Activated gamma-delta T cell (primary cell): ENCODE results near the gene SYCP2.
A peak's percentile ranks its signal among the peaks of the same experiment; 100 is the strongest.
"Not testable (repeated sequence)": the region's sequence is repeated elsewhere in the genome, so short reads cannot be mapped to it uniquely, and the experiment has no call there.

Experiments used
- DNase-seq: peaks from one replicate; lab custom pipeline; 2025; lab: John Stamatoyannopoulos, UW
- total RNA-seq, 2 donors: gene quantifications; one replicate each; lab custom pipeline; 2026; lab: John Stamatoyannopoulos, UW

Gene SYCP2, protein sequence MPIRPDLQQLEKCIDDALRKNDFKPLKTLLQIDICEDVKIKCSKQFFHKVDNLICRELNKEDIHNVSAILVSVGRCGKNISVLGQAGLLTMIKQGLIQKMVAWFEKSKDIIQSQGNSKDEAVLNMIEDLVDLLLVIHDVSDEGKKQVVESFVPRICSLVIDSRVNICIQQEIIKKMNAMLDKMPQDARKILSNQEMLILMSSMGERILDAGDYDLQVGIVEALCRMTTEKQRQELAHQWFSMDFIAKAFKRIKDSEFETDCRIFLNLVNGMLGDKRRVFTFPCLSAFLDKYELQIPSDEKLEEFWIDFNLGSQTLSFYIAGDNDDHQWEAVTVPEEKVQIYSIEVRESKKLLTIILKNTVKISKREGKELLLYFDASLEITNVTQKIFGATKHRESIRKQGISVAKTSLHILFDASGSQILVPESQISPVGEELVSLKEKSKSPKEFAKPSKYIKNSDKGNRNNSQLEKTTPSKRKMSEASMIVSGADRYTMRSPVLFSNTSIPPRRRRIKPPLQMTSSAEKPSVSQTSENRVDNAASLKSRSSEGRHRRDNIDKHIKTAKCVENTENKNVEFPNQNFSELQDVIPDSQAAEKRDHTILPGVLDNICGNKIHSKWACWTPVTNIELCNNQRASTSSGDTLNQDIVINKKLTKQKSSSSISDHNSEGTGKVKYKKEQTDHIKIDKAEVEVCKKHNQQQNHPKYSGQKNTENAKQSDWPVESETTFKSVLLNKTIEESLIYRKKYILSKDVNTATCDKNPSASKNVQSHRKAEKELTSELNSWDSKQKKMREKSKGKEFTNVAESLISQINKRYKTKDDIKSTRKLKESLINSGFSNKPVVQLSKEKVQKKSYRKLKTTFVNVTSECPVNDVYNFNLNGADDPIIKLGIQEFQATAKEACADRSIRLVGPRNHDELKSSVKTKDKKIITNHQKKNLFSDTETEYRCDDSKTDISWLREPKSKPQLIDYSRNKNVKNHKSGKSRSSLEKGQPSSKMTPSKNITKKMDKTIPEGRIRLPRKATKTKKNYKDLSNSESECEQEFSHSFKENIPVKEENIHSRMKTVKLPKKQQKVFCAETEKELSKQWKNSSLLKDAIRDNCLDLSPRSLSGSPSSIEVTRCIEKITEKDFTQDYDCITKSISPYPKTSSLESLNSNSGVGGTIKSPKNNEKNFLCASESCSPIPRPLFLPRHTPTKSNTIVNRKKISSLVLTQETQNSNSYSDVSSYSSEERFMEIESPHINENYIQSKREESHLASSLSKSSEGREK (N-terminal part only)
- 32.7 to 36.5 reads per million in 2 donors for total RNA-seq

DNA sequence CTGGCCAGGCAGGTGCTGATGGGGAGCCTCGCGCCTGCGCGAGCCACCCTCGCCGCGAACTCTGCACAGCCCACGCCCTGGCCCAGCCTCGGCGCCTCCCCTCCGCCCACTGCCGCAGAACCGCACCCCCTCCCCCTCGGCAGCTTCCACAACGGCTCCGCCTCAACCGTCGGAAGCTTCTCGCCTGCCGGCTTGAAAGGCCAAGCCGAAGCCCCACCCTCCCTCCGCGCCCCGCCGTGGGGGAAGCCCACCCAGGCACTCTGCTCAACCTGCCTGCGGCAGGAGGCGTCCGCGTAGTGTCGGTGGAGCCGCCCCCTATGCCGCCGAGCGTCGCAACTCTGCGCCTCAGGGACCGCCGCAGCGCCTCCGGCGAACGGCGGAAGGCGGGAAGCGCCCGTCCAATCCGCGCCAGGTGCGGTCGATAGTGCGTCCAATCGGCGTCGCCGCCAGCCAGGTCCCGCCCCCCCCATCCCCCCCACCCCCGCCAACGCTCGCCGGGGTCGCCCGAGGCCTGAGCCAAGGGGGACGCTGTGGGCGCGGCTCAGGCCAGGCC, at the start of gene SYCP2:
Gene SYCP2 (minus strand): TSS at position 342 of the 553 bp plus-strand sequence. CDS start 11,224 bp downstream, outside the sequence.
- DNase-seq, result peak; percentile 74

DNA sequence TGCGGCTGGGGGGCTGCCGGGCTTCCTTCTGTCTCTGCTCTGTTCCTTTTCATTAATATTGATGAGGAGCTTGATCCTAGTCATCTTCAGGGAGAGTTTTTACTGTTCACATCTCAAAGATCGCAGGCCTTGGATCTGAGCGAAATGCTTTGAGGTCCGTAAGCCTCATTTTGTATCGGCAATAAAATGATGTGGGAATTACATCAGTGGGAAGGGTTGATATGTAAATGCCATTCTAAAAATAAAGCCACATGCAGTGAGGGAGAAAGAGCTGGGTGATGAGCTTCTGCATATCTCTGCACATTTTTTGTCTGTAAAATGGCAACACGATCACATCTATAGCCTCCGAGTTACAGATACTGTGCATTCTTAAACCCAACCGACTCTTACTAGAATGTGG, 49.6 kb upstream of the SYCP2 start:
- no peak for DNase-seq

DNA sequence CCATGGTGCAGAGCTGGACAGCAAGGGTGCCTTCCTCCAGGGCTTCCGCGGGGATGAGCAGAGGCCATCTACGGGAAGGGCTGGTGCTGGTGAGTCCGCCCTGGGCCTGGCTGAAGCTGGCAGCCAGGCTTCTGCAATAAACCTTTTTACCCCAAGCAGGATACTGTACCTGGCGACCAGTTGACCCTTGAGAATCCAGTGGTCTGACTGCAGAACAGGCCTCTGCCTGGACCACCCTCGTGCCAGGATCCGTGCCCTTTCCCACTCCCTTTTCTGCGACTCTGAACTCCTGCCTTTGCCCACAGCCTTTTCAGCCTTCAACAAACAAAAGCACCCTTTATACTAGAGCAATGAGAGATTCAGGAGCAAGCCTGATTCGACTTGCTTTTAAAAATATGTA, 43.6 kb upstream of the SYCP2 start:
- DNase-seq, result no peak

DNA sequence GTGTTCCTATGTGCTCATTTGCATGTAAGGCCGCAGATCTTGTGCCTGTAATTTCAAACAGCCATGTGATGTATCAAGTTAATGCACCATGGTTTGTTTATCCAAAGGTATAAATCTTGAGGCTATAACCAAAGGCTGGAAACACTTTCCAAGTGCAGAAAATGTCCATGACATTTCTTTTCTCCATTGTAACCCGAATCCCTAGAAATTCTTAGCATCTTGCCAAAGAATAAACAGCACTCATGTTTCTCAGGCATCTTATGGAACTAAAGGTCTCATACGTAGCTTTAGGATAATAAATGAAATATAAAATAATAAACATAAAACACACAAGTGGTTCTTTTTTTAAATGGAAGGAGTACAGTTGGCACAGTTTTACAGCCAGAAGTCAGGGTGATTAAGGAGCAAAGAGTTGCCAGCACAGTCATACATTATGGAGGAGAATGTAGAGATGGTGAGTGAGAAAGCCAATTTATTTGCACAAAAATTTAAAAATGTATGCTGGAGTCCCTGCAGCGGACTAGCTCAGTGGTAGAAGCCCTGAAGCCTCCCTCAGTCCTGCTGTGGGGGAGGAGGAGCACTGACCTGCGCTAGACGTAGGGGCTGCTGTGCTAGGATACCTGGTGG, 42.8 kb upstream of the SYCP2 start:
- no peak for DNase-seq

DNA sequence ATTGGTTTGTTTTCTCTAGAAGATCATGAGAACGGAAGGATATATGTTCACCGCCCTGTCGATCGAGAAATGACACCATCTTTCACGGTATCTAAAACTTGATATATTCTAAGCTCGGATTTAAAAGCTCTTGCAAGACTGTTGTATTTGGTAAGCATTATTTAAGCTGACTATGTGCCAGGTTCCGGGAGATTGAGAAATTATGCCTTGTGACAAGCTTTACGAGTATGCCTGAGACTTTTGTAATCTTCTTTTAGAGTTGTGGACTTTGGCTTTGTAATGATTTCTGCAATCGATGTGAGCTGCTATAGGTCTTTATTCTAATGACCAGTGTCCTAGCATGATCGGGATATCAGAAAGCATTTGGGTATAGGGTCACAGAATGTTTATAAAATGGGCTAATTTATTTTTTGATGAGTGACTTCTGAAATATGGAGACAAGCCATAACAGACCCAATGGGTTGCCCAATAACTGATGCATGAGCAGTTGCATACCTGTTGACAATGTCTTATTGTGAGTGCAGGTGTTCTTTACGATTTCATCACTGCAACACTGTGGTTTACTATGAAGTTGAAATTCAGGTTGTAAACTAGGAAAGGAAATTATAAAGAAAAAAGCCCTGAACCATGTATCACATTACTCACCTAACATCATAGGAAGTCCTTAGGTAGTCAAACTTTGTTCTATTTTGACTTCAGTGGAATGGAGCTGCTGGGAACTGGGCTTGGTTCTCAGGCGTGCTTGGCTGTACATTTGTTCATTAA, 38.8 kb upstream of the SYCP2 start:
- no peak for DNase-seq

DNA sequence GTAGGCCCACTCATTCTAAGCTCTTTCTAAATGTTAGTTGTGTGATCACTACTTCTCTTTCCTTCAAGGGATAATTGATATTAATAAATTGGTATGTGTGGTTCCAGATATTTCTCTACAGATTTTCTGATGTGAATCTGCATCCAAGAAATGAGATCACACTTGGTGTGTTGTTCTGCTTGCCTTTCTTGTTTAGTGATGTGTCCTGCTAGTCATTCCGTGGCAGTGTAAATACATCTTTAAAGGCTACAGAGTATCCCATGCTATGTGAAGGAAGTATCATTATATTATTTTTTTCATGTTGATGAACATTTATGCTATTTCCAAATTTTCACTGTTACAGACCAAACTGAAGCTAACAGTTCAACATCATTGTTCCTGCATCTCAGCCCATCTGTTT, 38.0 kb upstream of the SYCP2 start:
- DNase-seq, result no peak

DNA sequence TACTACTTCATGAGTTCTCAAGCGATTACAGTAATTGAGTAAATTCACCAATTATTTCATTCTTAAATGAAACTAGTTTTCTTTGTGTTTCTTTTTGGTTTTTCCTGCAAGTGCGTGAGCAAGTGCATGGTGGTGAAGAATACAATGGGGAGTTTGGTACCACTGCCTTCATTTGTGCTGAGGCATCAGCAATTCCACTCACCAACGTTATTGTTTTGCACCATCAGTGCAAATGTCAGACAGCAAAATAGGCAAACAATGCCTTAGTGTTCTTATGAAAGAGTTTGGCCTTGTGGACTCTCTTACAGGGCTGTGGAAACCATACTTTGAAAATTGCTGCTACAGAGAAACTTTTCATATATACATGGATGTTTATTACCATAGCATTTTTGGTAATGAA, 33.0 kb upstream of the SYCP2 start:
- DNase-seq, result no peak

DNA sequence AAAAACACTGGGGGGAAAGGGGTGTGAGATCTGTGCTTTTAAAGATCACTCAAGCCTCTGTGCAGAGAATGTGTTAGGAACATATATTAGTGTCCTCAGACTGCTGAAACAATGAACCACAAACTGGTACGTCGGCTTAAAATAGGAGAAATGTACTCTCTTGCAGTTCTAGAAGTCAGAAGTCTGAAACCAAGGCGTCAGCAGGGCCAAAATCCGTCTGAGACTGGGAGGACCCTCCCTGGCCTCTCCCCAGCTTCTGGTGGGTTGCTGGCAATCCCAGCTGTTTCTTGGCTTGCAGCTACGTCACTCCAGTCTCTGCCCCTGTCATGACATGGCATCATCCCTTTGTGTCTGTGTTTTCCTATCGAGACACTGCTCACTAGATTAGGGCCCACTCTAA, 28.7 kb upstream of the SYCP2 start:
- no peak for DNase-seq

DNA sequence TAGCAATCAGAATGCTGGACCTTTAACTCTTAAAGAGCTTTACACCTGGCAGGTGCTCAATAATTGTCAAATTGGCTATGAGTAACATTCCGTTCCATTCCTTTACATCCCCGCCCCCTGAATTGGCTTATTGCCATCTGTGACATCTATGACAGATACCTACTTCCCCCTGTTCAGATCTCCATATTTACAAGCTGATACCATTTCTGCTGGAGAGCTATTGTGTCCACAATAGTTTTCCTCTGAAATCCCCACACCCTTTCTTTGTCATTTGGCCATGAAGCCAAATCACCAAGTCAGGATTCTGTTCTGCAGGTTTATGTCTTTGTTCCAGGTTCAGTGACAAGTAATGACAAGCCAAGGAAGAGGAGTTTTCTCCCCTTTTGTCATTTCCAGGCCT, 28.0 kb upstream of the SYCP2 start:
- DNase-seq, result no peak

DNA sequence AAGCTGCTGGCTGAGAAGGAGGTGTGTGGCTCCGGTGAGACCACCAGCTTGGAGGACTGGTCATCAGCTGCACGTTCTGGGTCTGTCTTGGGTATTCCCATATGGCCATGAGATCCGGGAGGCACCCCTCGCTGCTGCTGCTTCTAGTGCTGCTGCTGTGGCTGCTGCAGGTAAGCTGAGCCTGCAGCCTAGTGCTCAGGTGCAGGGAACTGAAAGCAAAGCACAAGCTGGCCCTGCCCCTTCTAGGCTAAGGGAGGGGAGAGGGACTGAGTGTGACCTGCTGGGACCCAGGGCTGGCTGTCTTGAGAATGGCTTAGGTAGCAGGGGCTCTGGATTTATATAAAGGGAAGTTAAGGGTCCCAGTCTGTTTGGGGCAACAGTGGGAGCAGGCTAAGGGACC, 25.2 kb upstream of the SYCP2 start:
- no peak for DNase-seq

DNA sequence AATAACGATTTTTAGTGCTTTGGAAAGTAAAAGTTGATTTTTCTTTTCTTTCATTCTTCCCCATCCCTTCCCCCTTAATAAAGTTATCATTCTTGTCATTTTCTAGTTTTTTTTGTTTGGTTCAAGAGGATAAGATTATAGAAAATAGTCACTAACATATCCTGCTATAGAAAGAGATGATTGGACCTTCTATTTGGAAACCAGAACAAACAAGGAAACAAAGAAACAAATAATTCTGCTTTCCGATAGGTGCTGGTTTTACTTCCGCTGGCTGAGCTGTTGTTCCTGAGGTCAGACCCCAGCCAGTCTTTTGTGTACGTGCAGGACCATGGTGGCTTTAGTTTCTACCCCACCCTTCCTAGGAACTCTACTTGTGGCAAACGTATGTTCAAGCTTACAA, 24.7 kb upstream of the SYCP2 start, which contains the start of gene CDH26:
Gene CDH26 (plus strand): TSS at position 301 of the 400 bp plus-strand sequence. CDS start 304 bp downstream, outside the sequence.
- no peak for DNase-seq

DNA sequence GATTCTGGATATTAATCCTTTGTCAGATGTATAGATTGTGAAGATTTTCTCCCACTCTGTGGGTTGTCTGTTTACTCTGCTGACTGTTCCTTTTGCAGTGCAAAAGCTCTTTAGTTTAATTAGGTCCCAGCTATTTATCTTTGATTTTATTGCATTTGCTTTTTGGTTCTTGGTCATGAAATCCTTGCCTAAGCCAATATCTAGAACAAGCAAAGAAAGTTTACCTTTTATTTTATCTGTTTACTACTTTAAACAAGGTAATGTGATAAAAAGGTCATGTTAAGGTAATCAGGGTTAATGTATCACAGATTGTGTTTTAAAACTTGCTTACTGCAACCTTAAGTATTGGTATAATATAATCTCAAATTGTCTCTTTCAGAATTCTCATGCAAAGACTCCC, 24.1 kb upstream of the SYCP2 start:
- not testable (repeated sequence) for DNase-seq

DNA sequence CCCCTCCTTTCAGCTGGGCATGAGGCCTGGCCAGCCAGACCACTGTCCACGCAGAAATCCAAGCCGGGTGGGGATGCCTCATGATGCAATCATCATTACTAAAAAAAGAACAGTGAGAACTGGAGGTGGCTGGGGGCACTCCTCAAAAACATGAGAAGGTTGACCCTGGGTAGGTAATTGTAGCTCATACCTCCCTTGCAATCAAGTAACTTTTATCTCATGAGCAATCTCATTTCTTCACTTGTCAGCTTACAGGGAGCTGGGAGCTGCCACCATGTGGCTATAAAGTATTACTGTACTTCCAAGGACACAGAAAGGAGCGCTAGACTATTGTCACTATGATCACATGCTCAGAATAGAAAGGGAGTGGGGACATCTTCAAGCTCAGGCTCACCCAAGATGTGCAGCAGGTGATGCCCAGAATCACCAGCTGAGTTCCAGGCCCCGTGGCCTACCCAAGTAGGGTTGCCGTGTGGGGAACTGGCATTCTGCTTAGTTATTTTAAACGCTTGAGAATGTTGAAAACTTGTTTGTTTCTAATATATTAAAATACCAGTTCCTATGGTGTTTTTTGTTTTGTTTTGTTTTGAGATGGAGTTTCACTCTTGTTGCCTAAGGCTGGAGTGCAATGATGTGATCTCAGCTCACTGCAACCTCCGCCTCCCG, 21.8 kb upstream of the SYCP2 start:
- DNase-seq, result no peak

DNA sequence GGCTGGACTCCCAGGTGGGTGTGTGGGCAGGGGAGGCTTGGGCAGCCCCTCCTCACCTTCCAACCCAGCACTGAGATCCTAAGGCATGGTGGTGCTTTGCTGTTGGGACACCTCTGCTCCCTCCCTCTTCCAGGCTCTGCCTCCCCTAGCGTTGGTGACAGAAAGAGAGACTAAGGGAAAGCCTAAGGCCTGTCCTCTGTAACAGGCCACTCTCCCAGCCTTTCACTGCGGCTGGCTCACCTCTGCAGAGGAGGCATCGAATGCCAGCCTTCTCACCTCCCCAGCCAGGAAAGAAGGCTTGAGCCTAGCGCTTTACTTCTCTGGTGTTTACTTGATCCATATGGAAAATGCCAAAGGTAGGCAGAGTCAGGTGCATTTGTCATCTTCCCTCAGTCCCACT, 21.3 kb upstream of the SYCP2 start:
- DNase-seq, result no peak

DNA sequence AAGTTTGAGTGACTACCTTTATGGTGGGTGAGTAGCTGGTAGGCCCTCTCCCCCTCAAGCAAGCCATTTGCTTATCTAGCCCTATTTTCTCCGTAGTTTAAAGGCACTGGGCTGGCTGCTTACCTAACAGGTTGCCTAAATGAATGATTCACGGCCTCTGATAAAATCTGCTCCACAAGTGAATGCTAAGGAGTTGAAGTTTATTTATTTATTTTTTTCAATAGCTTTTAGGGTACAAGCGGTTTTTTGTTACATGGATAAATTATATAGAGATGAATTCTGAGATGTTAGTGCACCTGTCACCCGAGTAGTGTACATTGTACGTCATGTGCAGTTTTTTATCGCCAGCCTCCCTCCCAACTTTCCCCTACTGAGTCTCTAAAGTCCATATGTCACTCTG, 16.5 kb upstream of the SYCP2 start:
- no peak for DNase-seq

DNA sequence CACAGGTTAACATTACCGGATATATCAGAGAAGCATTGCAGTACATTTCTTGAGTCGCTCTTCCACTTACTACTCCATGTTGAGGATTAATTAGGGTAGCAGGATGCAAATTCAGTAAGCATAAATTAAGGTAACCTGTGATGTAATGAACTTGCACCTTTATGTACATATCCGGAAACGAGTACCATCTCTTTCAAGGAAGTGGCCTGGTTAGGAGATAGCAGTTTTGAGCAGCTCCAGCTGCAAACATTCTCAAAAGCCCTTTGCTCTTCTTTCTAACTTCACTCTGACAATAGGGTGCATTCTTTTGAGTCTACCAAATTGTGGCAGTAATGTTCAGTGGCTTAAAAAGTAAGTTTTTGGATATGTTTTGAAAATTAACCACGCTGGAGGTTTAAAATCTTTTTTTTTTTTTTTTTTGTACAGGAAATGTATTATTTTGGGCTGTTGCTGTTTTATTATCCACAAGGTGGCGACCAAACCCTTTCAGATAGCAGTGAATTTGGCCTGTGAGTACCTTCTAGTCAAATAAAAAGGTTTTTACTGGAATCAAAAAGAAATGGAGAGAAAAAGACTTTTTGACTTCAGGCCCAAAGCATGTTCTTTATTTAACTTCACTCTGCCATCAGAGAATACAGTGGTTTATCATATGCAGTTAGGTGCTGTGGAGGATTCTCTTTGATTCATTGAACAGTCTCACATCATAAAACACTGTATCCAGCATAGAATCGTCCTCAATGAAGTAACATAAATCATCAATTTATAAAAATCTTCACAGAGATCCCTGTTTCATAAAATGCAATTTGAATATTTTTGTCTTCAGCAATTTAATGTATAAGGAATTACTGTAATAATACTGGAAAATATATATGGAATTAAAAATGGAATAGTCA, 15.6 kb upstream of the SYCP2 start:
- no peak for DNase-seq

DNA sequence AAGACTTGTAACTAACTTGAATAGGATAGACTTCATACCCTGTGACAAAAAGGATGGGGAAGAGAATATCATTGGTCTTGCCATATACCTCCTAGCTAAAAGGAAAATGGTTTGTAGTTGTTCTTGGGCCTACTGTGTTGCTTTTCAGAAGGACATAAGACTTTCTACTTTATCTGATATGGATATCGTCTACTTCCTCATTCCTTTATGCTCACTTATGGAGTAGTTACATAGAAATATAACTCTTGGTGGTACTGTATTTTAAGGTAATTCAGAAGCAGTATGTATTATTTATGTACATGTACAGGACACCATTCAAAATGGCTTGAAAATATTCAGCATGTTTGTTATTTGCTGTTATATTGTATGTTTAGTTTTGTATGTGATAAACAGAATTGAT, 14.8 kb upstream of the SYCP2 start:
- no peak for DNase-seq

DNA sequence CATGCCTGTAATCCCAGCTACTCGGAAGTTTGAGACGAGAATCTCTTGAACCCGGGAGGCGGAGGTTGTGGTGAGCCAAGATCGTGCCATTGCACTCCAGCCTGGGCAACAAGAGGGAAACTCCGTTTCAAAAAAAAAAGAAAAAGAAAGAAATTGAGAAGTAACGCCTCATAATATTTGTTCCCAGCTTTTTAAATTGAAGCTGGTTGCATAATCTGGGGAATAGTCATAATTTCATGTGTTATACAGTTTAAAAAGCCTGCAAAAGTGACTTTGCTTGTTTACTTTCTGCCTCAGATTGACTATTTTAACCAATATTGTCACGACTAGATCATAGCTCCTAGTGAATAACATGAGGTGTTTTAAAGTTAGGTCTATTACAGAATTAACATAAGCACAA, 13.9 kb upstream of the SYCP2 start:
- DNase-seq, result no peak

DNA sequence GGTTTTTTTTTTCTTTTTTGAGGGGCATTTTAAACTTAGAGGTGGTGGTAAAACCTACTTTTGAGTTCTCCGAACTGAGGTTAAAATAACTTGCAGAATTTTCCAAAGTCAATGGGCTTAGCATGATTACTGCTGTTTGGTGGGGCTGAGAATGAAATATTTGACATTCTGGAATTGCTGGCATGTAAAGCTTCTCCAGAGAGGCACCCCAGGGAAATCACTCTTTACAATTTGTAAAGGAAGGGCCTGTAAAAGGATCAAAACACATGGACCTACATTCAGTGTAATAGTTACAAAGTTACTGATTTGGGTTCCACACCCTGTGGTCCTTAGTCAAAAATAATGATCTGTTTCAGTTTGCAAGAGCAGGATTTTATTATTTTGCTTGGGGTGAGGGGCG, 12.3 kb upstream of the SYCP2 start:
- DNase-seq, result no peak
